Upper lobe of left lung (tissue), 6 donors: Measurements from ENCODE around the gene KCNK16. TPM values are rescaled to one million over a fixed set of nuclear protein-coding genes. Genes with fewer than 3 reads are reported as not detected.

Experiments used
- ATAC-seq, 2 donors: fragments of 200-7000 bp; cut with Tn5 transposase; one replicate each; pipeline ENCODE4 v1.9.1; 2022; ENCODE audit warnings: mild to moderate bottlenecking in 2 of 2, moderate library complexity in 2 of 2; ENCODE audit not compliant: low FRiP score in 2 of 2
- DNase-seq, 2 donors: peaks; one replicate each; pipeline ENCODE4 v3.0.0-alpha.2; 2019 to 2020
- H3K27ac ChIP-seq, 4 donors: fragments of 200-600 bp; sonication (generic); one replicate each; pipeline ENCODE4 v1.5.1; 2016 to 2019
- H3K27me3 ChIP-seq, 4 donors: fragments of 200-600 bp; sonication (generic); one replicate each; pipeline ENCODE4 v1.5.1; 2017 to 2019
- H3K36me3 ChIP-seq, 4 donors: fragments of 200-600 bp; sonication (generic); one replicate each; pipeline ENCODE4 v1.5.1; 2016 to 2019
- H3K4me1 ChIP-seq, 4 donors: fragments of 200-600 bp; sonication (generic); one replicate each; pipeline ENCODE4 v1.5.1; 2018 to 2019
- H3K4me3 ChIP-seq, 4 donors: fragments of 200-600 bp; sonication (generic); one replicate each; pipeline ENCODE4 v1.5.1; 2017 to 2019; ENCODE audit warnings: mild to moderate bottlenecking in 2 of 4, moderate library complexity in 1 of 4
- H3K9me3 ChIP-seq, 4 donors: fragments of 200-600 bp; sonication (generic); one replicate each; pipeline ENCODE4 v1.5.1; 2018 to 2019
- EP300 ChIP-seq, 4 donors: sonication (generic); formaldehyde crosslinking; IDR thresholded peaks; one replicate each; pipeline ENCODE4 v1.5.1; 2017; ENCODE audit warnings: antibody characterized with exemption in 4 of 4, control low read depth in 2 of 4
- POLR2A ChIP-seq, 4 donors: fragments of 450-650 bp; IDR thresholded peaks; one replicate each; pipeline ENCODE4 v1.5.1; 2016 to 2017; ENCODE audit warnings: antibody characterized with exemption in 4 of 4, mild to moderate bottlenecking in 2 of 4
- POLR2AphosphoS5 ChIP-seq, 2 donors: sonication (generic); formaldehyde crosslinking; IDR thresholded peaks; one replicate each; pipeline ENCODE4 v1.5.1; 2017; ENCODE audit warnings: antibody characterized with exemption in 2 of 2
- WGBS, 2 donors: methylation state at CpG; one replicate each; pipeline ENCODE4 v1.1.5; 2017 to 2018; 5-methylcytosine and 5-hydroxymethylcytosine counted together
- total RNA-seq, 6 donors: library from RNA; depleted of rRNA in 4 of 6; stranded (reverse); fragments of >200 nt in 4 of 6; gene quantifications; one replicate each; pipeline versions ENCODE4 v1.1.0 to v1.2.1, GENCODE V29; 2016 to 2021
- TF ChIP-seq, protein P1 (sequence below), 6 experiments: fragments of 450-650 bp in 4 of 6; fragments of 200-600 bp in 2 of 6; sonication (generic) in 2 of 6; IDR thresholded peaks; one replicate each; pipeline ENCODE4 v1.5.1; 2016 to 2019; ENCODE audit warnings: antibody characterized with exemption in 6 of 6
- donor health status: DM: no; HTN: no; CAD: no; lungs with moderate emphysema.
- donor health status: DM: no; HTN: yes; CAD: no; lungs with severe emphysema.

The KCNK16 gene
- total RNA-seq, 6 donors from 2014 or later, result not detected

DNA sequence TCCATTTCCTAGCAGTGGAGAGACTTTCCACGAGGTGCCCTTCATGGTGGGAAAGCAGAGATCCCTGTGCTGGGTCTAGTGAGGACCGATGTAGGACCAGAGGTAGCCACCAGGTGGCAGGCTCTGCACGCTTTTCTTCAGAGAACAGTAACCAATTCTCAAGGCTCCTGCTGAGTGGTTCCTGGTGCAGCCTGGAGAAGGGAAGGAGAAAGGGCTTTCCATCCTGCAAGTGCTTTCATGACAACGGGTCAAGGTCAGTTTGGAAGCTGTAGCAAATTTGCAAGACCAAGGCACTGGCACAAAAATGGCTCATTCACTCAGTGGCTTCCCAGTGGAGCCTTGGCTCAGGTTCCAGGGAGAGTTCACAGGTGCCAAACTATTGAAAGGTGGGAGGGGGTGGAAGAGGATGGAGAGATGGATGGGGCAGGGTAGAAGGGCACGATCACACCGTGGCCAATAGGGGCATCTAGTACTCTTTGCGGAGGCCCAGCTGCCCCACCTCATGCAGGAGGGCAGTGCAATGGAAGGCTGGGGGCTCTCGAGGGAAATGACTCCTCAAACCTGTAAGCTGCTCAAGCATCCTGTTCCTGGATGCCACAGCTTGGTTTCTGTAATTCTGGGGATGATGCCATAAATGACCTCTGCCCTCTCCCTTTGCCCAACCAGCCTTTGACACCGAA is 25.5 kb upstream of the KCNK16 start:
- no peak for TF ChIP-seq POLR2AphosphoS5 (IDR thresholded peaks at IDR 0.05)
- TF ChIP-seq, protein P1, sequence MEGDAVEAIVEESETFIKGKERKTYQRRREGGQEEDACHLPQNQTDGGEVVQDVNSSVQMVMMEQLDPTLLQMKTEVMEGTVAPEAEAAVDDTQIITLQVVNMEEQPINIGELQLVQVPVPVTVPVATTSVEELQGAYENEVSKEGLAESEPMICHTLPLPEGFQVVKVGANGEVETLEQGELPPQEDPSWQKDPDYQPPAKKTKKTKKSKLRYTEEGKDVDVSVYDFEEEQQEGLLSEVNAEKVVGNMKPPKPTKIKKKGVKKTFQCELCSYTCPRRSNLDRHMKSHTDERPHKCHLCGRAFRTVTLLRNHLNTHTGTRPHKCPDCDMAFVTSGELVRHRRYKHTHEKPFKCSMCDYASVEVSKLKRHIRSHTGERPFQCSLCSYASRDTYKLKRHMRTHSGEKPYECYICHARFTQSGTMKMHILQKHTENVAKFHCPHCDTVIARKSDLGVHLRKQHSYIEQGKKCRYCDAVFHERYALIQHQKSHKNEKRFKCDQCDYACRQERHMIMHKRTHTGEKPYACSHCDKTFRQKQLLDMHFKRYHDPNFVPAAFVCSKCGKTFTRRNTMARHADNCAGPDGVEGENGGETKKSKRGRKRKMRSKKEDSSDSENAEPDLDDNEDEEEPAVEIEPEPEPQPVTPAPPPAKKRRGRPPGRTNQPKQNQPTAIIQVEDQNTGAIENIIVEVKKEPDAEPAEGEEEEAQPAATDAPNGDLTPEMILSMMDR (IDR thresholded peaks at IDR 0.05), result peak; percentile 70 to 88 (median 82)
- Histone ChIP-seq H3K9me3 (no peaks in the 10 kb centered on the region), H3K36me3 (no peaks in the 10 kb centered on the region), H3K27ac (no peak overlapping the region), H3K4me1 (peaks cover 2 to 9% (median 7%) of the 10 kb centered on the region in 4 donors), H3K4me3 (no peak overlapping the region), H3K27me3 (no peaks in the 10 kb centered on the region)
- DNase-seq (peak in 1 of 2 donors; percentile 69), ATAC-seq (peak; percentile 79 to 83)
- WGBS, 2 donors, result 35 to 37% methylated on average over 8 to 9 of the region's 9 CpGs

DNA sequence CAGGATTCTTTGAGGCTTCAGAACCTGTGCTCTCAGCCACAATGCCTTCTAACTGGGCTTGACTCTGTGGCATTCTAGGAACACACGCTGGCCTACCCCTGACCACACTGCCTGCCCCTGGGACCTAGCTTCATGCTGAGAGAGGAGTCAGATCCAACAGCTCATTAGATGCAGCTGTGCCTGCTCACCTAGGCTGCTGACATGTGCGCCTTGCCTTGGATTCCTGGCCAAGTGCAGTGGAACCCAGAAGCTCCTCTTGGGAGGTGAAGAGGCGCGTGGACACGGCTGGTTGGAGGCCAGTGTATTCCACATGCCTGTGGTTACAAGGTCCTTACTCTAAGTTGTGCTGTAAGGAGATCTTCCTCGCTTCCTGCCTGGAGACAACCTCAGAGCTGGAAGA is 24.7 kb upstream of the KCNK16 start:
- ATAC-seq, result no peak
- no peaks in the 10 kb centered on the region for H3K9me3 ChIP-seq
- no peak for DNase-seq
- H3K4me1 ChIP-seq, result peaks cover 3 to 16% (median 14%) of the 10 kb centered on the region in 4 donors
- no peak overlapping the region for H3K27ac ChIP-seq
- H3K36me3 ChIP-seq, result no peaks in the 10 kb centered on the region
- no peaks in the 10 kb centered on the region for H3K27me3 ChIP-seq
- H3K4me3 ChIP-seq, result no peak overlapping the region
- TF ChIP-seq EP300 (IDR thresholded peaks at IDR 0.05), result no peak
- TF ChIP-seq POLR2AphosphoS5 (IDR thresholded peaks at IDR 0.05), result no peak
- TF ChIP-seq, protein P1 (IDR thresholded peaks at IDR 0.05), result no peak
- TF ChIP-seq POLR2A (IDR thresholded peaks at IDR 0.05), result no peak
- WGBS, 2 donors, result 88 to 97% methylated on average over 6 of the region's 6 CpGs

DNA sequence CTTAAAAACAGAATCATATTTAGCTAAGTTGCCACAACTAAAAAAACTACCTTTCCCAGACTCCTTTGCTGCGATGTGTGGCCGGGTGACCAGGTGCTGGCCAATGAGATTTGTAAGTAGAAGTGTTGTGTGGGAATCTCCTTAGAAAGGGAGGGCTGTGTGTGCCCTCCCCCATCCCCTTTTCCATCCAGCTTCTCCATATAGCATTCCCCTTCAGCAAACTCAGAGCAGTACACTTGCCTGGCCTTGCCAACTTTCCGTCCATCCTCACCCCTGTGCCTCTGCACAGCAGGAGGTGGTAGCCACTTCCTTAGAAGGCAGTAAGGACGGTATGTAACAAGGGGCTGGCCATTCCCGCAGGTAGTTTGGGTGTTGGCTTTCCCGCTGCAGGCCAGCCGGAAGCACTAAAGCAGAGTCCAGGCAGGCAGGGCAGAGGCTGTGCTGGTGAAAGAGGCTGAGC is 22.3 kb upstream of the KCNK16 start:
- H3K4me3 ChIP-seq, result peak overlapping the region in 1 of 4 donors; percentile 18

DNA sequence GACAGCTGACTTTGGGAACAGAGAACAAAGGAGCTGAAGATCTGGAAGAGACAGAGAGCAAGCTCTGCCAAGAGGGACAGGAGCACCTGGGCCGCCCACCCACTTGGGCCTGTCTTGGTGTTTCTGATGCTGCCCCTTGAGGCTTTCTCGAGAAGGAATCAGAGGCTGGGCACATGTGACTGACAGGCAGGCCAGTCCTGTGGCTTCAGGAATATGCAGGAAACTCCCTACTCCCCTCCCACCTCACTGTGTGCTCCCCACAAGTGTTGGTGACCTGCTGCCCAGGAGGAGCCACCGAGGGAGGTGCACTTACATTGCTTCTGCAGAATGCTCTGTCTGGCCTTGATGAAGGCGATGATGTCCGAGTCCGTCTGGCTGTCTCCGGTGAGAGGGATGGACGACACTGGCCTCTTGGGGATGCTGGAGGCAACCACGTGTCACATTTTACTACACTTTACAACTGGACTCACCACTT is 20.9 kb upstream of the KCNK16 start:
- peaks cover 3 to 38% (median 35%) of the 10 kb centered on the region in 4 donors for H3K4me1 ChIP-seq
- no peak for DNase-seq
- no peaks in the 10 kb centered on the region for H3K36me3 ChIP-seq
- no peak for TF ChIP-seq EP300 (IDR thresholded peaks at IDR 0.05)
- TF ChIP-seq, protein P1 (IDR thresholded peaks at IDR 0.05), result no peak
- TF ChIP-seq POLR2AphosphoS5 (IDR thresholded peaks at IDR 0.05), result no peak
- TF ChIP-seq POLR2A (IDR thresholded peaks at IDR 0.05), result no peak
- H3K9me3 ChIP-seq, result no peaks in the 10 kb centered on the region
- H3K27me3 ChIP-seq, result no peaks in the 10 kb centered on the region
- no peak overlapping the region for H3K4me3 ChIP-seq
- ATAC-seq, result no peak
- WGBS, 2 donors, result 77 to 96% methylated on average over 7 to 9 of the region's 9 CpGs
- H3K27ac ChIP-seq, result peak overlapping the region in 3 of 4 donors; percentile 3 to 46 (median 12)

More for the DNA sequence above, 22.3 kb upstream of the KCNK16 start:
- 86 to 98% methylated on average over 6 to 7 of the region's 7 CpGs for WGBS, 2 donors
- no peaks in the 10 kb centered on the region for H3K27me3 ChIP-seq
- H3K36me3 ChIP-seq, result no peaks in the 10 kb centered on the region
- ATAC-seq (peak in 1 of 2 donors; percentile 49), DNase-seq (peak in 1 of 2 donors; percentile 54)
- peak overlapping the region in 3 of 4 donors; percentile 9 to 77 (median 53) for H3K27ac ChIP-seq
- peaks cover 3 to 24% (median 23%) of the 10 kb centered on the region in 4 donors for H3K4me1 ChIP-seq
- TF ChIP-seq POLR2AphosphoS5 (IDR thresholded peaks at IDR 0.05), result peak in 1 of 2 donors; percentile 27
- TF ChIP-seq, protein P1 (IDR thresholded peaks at IDR 0.05), result no peak
- TF ChIP-seq POLR2A (IDR thresholded peaks at IDR 0.05), result peak in 1 of 4 donors; percentile 69
- no peaks in the 10 kb centered on the region for H3K9me3 ChIP-seq
